NCI-H524 treated with DMSO at 0.1 percent for 48 hours (cell line): Measurements from ENCODE around the gene KIF2C.
"Not testable (repeated sequence)": the region's sequence is repeated elsewhere in the genome, so short reads cannot be mapped to it uniquely, and the experiment has no call there.

Experiments
- DNase-seq: peaks from one replicate; lab custom pipeline; 2025; lab: John Stamatoyannopoulos, UW

The KIF2C gene

DNA sequence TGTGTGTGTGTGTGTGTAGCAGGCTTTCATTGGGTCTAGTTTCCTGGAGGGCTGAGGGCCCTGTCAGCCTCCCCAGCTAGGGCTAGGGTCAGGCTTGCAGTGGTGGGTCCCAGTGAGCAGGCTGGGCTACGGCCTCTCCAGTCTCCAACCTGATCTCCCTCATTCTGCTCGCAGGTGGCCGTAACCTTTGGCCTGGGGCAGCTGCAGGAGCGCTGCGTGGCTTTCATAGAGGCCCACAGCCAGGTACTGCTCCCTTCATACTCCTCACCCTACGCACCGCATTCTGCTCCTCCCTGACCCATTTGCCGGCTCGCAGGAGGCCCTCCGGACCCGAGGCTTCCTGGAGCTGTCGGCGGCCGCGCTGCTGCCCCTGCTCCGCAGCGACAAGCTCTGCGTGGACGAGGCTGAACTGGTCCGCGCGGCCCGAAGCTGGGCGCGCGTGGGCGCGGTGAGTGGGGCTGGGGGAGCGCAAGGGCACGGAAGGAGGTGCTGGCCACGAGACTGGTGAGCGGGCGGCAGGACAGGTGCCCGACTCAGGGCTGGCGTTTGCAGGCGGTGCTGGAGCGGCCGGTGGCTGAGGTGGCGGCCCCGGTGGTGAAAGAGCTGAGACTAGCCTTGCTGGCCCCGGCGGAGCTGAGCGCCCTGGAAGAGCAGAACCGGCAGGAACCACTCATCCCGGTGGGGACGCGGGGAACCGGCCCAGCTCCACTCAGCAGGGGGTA is 73.3 kb downstream of the KIF2C start:
- no peak for DNase-seq

DNA sequence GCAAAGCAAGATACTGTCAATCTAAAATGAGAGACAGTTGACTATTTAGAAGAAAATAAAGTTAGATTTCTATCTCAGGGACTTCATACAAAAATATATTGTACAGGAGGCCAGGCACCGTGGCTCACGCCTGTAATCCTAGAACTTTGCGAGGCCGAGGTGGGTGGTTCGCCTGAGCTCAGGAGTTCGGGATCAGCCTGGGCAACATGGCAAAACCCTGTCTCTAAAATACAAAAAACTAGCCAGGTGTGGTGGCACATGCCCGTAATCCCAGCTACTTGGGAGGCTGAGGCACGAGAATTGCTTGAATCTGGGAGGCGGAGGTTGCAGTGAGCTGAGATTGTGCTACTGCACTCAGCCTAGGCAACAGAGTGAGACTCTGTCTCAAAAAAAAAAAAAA is 76.3 kb downstream of the KIF2C start:
- DNase-seq: not testable (repeated sequence)

GRCh38 chr1:44817307-44817706 is 77.7 kb downstream of the KIF2C start:
- no peak for DNase-seq
